ENCODE data around the gene ANGEL1.

- TF ChIP-seq CTCF (IDR thresholded peaks at IDR 0.05) (no peak), POLR2AphosphoS5 (IDR thresholded peaks at IDR 0.05; ENCODE audit: low read depth, low read length) (no peak)
Measured at GRCh38 chr14:76761136-76761959, 51.3 kb downstream of the ANGEL1 start, which contains the start of gene VASH1.

Data from Panc1 (cell line).